Prostate gland (tissue), 1 donor: Measurements from ENCODE around the gene TMEM51.

Experiments used
- POLR2A ChIP-seq: fragments of 450-650 bp; IDR thresholded peaks from one replicate; pipeline ENCODE4 v1.6.1; 2016; ENCODE audit warnings: antibody characterized with exemption, mild to moderate bottlenecking
- POLR2AphosphoS5 ChIP-seq: sonication (generic); formaldehyde crosslinking; IDR thresholded peaks from one replicate; pipeline ENCODE4 v1.6.1; 2017; ENCODE audit warnings: antibody characterized with exemption

DNA sequence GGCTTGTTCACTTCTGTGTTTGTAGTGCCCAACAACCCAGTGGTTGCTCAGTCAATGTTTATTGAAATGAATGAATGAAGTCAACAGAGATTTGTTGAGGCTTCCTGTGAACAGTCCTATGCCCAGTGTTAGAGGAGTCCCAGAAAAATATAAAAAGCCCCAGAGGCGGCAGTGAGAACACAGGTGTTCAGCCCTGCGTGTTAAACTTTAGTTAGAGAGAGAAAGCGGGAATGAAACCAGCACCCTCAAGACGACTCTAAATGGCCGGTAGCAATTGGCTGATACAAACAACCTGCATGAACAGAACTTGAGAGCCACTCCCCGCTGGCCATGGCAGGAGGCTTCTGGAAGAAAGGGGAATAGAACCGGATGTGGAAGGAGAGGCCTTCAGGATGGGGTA, 22.6 kb downstream of the TMEM51 start:
- TF ChIP-seq POLR2A = no peak
- TF ChIP-seq POLR2AphosphoS5 = no peak
